GM21390 (cell line): ENCODE results near the gene IL20RA.
"Not testable (repeated sequence)": the region's sequence is repeated elsewhere in the genome, so short reads cannot be mapped to it uniquely, and the experiment has no call there.

Experiments
- ATAC-seq: cut with Tn5 transposase; IDR thresholded peaks from one replicate; pipeline ENCODE4 v1.9.1; 2021; ENCODE audit not compliant: unreplicated experiment

IL20RA gene

DNA sequence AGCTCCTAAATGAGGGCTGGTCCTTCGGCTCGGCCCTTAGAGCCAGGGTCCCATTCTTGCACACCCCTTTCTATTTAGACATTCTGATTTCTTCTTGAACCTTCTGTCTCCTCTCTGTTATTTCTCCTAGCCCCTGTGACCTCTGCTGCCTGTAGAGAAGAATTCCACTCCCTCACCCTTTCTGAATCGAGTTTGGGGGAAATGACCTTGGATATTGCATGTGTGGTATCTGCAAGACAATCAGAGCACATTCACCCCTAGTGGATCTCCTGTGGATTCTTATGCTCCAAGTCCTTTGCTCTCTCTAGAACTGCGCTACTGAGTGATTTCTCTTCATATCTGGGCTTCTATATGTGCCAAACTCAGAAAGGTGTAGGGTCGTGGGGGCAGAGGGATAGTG, 67.7 kb downstream of the IL20RA start:
- ATAC-seq, result no peak

DNA sequence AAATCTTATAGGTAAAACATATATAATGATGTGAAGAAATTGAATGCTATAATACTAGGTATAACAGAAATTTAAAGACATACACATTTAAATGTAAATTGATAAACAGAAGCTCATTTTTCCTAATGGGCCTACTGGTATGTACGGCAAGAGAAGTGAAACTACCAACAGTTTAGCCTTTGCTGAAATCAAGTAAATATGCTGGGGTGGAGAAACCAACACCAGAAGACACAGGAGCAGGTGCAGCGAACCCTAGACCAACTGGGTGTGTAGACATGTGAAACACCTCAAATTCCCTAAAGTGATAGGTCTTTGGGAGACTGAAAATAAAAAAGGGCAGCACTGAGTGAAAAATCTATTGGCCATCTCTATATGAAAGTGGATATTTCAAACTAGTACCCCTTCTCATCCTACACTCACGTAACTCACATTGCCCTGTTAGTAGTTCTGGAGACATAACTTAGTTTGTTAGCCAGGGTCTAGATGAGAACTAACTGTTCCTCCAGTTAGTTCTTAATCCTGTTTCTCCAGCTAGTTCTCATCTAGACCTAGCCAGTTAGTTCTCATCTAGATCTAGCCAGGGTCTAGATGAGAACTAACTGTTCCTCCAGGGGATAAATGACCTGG, 69.6 kb downstream of the IL20RA start:
- no peak for ATAC-seq

DNA sequence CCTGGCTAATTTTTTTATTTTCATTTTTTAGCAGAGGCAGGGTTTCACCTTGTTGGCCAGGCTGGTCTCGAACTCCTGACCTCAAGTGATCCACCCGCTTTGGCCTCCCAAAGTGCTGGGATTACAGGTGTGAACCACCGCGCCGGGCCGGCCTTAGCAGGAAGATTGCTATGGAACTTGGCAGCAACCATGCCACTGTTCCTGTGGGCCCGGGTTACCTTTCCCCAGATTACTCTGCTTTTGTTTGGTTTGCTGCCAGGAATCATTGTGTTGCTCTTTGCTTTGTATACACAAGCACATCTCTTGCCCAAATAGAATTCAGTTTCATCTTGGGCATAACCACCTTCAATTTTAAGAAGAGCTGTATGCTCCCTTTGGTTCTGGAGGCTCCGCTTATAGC, 71.0 kb downstream of the IL20RA start:
- ATAC-seq, result not testable (repeated sequence)

DNA sequence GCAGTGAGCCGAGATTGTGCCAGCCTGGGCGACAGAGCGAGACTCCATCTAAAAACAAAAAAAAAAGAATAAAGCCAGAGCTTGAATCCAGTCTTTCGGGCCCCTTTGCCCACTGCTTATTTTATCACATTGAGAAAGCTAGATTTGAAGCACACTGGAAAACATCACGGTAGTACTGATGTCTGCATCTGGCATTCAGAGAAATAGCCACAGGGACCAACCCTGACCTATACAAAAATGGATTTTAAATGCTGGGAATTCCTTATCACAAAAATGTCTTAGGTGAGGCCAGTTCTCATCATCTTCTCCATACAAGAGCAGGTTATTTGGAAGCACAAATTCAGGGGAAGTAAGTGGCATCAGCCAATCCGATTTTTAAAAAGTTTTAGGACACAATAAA, 73.2 kb downstream of the IL20RA start:
- ATAC-seq, result no peak

DNA sequence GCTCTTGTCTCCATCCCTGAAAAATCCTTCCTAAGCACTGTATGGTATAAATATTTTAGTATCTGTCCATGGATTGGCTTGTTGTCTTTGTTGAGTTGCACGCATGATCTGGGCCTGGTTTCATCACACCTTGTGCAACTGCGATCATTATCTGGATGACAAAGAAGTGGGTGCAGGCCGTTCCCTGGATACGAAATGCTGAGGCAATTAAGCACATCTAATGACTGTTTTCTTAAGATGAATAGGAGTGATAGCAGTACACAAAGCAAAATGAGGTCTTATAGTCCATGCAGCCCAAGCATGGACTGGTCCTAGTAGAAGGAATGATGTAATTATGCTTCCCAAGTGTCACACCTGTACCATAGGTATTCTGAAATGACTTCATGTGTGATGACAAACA, 74.8 kb downstream of the IL20RA start:
- ATAC-seq, result no peak

DNA sequence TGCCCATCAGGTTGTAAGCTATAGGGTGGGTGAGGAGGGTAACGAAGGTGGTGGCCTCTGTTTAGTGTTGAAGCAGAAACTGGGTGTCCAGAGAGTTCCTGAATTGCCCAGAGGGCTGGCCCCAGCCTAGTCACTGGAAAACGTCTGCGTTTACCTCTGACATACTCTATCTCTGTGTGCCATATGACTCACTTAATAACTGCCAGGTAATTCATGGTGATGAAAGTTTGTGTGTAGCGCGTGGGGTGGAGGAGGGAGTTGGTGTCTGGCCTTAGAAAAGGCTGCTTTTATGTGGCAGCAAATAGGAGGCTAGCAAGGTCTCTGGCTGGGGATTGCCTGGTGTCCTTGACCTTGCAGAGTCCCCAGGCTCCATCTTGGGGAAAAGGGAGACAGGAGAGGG, 75.3 kb downstream of the IL20RA start:
- ATAC-seq, result no peak

DNA sequence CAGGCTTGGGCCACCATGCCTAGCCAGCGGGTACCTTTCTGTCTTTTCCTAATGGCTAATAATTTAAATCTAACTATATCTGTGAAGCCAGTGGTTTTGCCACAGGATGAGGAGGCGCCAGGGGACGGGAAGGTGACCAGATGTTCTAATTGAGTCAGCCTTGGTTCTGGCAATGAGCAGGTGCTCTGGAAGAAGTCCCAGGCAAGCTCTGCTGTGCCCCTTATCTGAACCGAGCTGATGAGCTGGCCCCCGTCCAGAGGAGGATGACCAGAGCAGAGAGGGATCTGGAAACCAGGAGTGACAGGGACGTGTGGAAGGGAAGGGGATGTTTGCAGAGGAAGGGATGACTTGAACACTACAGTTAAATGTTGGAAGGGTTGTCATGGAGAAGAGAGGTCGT, 75.9 kb downstream of the IL20RA start:
- ATAC-seq, result no peak

DNA sequence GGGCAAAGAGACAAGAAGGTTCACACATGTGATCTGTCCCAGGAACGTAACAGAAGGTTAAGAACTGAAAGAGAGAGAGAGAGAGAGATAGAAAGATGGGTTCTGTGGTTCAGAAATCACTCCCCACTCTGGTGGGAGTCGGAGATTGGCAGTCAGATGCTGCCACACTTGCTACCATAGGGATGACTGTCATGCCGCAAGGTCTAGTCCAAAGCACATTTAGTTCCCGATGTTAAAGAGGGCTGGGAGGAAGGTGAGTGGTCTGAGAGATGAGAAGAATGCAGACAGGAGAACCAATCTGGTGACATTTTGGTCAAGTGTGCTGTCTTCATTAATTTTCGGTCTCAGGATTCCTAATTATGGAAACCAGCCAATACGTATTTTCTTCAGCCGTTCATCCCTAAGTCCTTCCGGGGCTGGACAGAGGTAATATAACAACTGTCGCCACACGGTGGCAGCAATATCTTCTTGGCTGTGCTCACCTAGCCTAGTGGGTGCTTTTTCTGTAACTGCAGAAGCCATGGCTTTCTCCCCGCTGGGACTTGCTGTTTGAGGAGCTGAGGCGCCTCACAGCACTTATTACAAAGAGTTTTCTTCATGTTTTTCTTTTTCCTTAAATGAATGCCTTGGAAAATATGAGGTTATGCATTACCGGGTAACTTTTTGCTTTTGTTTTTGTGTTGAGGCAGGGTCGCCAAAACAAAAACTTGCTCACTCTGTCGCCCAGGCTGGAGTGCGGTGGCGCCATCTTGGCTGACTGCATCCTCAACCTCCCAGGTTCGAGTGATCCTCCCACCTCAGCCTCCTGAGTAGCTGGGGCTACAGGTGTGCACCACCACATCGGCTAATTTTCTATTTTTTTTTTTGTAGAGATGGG, 76.7 kb downstream of the IL20RA start:
- ATAC-seq, result peak; percentile 97

DNA sequence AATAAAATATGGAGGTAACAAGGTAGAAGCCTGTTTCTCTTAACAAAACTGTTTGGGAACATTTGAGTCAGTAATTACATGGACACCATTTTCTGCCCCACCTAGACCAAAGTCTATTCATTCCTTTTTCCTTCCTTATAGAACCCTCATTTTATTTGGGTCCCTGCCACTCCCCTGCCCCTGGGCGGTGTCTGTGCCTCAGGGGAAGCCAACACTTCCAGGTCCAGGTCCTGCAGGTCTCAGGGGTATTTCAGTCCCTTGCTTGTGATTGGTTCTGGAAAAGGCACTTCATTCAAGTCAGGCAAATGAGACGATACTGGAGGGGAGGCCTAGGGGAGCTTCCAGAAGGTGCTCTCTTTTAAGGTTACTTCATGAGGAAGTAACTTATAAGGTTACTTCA, 80.4 kb downstream of the IL20RA start:
- ATAC-seq, result no peak

DNA sequence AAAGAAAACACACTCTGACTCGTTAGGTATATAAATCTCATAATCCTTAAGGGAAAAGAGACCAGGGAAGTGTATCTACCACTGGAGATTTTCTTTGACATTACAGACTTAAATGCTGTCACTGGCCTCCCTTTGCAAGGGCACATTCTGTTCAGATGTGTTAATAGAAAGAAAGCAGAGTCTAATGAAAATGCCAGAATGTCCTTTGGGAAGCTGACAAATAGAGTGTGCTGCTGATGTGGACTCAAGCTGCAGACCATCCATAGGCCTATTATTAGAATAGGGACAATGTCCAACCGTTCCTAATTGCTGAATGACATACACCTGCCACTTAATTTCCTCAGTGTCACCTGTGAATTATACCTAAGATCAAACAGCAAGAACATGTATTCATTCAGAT, 81.5 kb downstream of the IL20RA start:
- no peak for ATAC-seq

DNA sequence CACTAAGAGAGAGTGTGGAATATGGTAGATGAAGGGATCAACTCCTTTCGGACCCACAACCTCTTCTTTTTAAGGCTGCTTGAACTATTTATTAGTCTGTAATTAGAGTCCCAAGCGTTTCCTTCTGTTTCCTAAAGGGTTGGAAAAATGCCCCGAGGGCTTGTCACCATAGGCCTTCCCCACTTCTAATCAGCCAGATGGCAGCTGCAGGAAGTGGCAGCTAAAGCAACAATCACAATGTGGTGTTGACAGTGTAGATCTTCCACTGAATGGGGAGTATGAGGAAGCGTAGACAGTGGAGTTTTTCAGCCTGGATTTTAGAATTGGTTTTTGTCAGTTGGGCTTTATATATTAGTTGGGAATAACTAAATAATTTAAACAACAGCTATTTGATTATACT, 82.1 kb downstream of the IL20RA start:
- no peak for ATAC-seq

DNA sequence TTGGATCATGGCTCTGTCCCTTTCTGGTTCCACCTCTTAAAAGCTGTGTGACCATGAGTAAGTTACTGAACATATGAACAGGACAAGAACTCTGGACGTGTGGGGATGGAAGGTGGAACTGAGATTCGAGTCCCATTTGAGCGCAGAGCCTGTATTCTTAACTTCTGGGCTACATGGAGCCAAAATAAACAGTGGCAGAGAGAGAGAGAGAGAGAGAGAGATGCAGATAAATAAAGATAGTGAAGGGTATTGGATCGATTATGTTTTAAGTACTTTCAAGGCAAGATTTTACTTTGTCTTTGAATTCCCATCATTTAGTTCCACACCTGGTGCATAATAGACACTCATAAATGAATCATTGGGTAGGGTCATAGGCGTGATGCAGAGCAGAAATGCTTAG, 82.9 kb downstream of the IL20RA start:
- no peak for ATAC-seq

DNA sequence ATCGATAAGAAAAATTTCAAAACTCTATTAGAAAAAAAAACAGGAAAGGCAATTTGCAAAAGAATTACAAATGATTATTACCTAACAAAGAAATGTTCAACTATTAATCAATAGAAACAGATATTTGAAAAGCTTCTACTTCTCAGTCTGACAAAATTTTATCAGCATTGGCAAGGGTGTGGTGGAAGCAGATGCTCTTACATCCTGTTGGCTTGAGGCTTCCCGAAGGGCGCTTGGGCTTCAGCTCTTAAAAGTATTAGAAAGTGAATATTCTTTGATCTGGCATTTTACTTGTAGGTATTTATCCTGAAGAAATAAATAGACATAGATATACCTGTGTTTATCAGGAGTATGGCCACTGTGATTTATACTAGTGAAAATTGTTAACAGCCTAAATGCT, 84.0 kb downstream of the IL20RA start:
- ATAC-seq, result no peak

DNA sequence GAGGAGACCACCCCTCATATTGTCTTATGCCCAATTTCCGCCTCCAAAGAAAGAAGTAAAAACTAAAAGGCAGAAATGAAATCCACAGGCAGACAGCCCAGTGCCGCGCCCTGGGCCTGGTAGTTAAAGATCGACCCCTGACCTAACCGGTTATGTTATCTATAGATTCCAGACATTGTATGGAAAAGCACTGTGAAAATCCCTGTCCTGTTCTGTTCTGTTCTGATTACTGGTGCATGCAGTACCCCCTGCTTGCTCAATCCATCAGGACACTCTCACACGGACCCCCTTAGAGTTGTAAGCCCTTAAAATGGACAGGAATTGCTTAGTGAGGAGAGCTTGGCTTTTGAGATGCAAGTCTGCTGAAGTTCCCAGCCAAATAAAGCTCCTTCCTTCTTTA, 84.8 kb downstream of the IL20RA start:
- ATAC-seq, result not testable (repeated sequence)

DNA sequence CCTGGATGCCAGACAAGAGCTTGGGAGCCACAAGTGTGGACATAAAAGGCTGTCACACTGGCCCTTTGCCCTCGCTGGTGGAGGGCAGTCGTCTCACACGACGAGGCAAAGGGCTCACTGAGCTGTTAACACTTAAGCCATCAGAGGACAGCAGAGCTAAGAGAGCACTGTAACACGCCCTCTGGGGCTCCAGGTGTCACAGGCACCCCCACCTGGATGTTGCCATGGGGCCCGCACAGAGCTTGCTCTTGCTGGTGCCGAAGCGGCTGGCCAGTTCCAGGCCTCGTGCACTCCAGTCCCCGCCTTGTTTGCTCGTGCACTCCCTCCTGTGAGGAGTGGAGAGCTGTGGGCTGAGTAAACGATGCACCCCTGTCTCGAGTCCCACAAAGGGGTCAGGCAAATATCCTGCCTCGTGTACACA, 85.3 kb downstream of the IL20RA start:
- no peak for ATAC-seq

DNA sequence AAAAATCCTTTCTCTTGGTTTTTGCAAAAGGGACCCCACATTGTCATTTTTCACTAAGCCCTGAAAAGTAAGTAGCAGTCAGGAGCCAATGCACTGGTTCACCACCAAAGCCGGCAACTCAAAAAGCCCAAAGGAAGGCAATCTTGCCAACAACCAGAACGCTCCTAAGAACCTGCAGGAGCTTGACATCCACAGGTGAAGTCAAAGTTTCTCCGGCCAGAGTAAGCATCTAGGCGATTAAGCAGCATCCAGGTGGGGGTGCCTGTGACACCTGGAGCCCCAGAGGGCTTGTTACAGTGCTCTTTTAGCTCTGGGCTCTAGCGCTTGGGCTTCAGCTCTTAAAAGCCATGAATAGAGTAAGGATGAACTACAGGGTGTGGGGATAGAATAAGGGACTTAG, 86.6 kb downstream of the IL20RA start:
- no peak for ATAC-seq

DNA sequence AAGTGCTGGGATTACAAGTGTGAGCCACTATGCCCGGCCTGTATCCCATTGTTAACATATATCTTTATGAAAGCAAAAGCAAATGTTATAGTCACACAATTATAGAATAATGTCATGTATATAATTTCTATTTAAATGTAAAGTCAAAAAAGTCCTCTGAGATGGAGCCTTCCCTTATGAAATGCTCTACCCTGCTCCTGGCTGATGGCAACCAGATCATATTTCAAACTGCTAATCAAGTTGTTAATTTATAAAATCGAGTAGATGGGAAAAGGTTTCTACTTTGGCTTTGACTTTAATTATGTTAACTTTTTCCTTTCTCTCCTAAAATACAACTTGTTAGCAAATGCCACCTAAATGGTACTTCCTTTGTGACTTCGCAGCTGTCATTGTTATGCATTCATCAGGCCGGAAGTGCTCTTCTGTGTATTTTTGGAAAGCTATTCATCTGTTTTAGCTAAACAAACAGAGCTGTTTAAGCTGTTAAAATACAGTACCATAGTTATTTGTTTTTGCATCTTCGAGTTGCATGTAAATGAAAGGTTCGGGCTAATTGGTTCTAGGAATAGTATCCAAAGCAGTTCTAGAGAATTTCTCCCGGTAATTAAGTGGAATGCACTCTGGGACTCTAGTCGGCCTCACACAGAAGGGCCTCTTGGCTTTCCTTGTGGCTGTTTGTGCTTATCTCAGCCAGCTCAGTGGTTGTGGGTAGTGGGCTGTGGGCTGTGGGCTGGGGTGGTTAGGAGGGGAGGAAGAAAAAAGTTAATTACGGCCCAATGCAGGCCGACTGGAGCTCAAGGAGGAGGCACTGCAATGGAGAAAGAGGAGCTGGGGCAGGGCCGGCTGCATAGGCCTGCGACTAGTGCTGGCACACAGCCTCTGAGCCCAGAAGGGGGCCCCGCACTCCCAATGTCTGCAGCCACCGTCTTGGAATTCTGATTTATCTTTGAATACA, 87.9 kb downstream of the IL20RA start:
- no peak for ATAC-seq

DNA sequence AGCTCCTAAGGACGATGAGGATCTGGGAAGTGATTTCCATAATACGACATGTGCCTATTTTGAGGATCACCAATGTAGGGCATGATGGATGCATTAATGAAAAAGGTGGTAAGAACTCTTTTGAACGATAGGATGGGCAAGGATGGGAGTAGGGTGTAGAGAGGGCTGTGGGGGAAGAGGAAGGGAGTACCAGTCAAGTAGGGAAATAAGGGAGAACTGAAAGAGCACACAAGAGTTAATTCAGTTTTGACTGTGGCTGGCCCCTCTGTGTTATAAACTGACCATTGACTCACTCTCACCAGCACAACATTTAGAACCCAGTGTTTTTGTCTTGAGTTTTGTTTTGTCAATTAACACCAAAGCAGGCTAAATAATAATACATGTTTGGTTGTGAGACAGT, 89.6 kb downstream of the IL20RA start:
- ATAC-seq, result no peak

DNA sequence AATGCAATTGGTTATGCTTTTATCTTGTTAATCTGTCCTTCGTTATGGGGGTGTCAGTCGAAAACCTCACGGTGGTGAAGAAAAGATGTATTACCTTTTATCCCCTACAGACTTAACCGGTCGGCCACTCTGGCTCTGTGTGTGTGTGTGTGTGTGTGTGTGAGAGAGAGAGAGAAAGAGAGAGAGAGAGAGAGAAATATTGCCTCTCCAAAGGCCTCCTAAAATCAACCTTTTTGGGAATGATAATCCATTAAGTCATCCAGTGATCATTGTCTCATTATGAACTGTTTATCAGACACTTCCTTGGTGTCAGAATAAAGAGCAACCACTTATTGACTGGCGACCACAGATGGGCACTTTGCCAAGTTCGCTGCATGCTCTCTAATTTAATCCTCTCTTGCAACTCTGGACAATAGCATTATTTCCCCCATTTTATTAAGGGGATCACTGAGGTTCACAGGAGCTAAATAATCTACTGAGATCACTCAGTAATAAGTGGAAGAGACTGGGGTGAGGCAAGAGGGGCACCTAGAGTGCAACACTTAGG, 92.0 kb downstream of the IL20RA start:
- no peak for ATAC-seq

DNA sequence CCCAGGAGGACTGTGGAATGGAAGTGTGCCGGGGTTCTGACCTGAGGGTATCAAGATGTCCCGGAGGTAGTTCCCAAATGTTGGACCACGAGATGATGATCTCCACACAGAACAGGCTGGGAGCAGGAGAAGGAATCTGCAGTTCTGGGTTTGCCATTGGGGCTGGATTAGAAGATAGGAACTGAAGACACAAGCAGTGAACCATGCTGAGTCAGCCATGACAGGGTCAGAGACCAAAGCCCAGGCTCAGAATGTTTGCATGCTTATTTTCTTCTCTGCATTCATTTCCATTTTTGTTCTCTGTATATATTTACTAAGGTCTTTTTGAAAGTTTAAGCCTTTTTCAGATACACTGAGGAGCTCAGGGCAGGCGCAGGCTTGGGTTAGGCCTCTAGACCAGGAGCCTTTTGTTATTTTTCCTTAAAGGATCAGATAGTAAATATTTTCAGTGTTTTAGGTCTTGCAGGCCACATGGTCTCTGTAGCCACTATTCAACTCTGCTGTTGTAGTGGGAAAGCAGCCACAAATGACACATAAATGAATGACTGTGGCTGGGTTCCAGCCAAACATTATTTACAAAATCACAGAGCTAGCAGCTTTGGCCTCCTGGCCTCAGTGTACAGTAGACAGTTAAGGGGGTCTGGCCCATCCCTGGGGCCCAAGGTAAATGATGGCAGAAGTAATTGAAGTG, 94.2 kb downstream of the IL20RA start:
- no peak for ATAC-seq
